Activated gamma-delta T cell treated with anti-CD3 and anti-CD28 coated beads, Interleukin-2, amount 50 U/mL, for 16 hours (primary cell): ENCODE results near the gene ABCC4.

ENCODE experiments used
- DNase-seq: peaks from one replicate; pipeline ENCODE4 v3.0.0-alpha.2; 2020; ENCODE audit warnings: low read depth

Gene ABCC4

DNA sequence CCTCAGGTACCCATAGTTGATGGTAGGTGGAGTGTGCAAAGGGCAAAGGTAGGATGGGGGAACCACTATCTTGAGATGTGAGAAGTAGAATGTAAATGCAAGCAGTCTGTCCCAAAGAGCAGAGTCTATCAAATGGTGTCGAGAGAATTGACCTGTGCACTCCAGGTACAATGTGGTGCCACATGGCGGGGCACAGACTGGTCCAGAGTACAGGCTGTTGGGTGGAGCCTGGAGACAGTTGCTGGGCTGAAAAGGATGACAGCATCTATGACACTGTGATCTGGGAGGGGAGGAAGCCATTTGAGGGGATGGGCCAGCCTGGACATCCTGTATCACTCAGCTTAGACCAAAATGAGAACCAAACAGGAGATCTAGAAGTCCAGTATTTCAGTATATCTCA is 180.6 kb downstream of the ABCC4 start:
- DNase-seq: no peak

DNA sequence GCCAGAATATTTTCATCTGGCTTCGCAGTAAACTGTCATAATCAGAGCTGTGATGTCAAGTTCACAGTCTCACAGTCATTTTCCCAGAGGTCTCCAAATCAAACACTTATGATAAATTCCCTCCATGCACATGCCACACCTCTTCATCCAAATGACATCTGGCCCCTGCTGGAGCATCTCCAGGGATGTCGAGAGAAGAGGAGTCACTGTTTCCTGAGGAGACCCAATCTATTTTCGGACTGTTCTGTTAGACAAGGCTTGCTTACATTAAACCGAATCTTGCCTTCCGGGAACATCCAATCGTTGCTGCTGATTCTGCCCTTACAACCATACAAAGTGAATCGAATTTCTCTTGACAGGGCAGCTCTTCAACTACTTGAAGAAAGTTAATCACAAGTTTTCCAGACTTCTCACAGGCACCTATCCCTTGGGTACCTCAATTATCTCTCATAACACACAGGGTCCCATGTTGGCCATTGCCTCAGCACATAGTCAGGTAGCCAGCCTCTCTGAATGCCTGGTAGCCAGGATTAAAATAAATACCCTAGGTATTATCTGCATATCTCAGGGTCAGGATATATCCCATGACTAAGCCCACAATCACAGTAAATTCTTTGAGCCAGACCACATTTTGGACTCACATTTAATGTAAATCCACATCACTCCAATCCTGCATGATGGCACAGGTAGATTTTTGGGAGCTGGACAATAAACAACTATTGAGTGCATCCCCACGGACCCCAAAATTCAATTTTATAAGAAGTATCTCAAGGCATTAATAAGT is 182.5 kb downstream of the ABCC4 start:
- DNase-seq: no peak

DNA sequence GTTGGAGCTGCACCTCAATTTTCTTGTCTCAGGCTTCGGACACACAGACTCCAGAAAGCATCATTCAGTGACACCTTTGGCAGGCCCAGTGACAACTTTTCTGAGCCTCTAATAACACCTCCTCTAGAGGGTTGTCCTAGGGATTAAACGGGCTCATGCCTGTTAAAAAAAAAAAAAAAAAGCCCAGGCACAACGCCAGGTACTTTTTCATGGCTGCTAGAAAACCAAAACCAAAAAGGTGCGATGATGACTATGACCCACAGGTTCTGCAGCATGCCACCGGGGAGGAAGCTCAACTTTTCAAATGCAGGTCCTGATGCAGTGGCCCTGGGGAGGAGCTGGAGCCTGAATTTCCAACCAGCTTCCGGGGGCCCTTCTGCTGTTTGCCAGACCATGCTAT is 184.2 kb downstream of the ABCC4 start:
- no peak for DNase-seq

DNA sequence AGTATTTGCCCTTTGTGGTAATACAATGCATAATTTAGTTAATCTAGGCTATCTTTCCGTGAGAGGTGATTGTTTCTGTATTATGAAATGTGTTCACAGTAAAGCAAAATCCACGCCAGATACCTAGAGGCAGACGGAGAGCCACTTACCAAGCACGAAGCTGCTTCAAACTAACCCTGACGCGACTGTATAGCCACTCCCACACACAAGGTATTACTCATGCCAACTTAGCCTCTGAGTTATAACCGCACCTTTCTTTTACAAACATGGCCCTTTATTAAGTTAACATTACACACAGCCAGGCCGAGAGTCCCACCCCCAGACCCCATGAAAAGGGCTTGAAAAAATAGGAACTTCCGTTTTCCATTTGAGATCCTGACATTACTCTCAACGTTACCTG is 185.7 kb downstream of the ABCC4 start:
- no peak for DNase-seq

DNA sequence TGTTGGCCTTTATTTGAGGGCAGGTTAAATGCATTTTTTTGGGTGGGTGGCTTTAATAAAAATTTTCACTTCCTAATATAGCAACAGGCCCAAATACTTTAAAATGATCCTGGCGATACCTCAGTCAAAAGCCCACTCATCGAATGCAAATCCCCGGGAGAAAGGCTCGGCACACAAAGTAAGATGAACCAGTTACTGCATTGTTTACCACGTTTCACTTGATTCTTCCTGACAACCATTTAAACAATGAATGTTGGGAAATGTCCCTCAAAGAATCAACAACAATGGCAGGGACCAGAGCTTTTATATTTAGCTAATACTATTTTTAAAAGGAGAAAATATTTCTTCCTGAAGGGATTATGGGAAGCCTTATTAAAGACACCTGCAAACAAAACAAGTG is 187.7 kb downstream of the ABCC4 start:
- DNase-seq: no peak

DNA sequence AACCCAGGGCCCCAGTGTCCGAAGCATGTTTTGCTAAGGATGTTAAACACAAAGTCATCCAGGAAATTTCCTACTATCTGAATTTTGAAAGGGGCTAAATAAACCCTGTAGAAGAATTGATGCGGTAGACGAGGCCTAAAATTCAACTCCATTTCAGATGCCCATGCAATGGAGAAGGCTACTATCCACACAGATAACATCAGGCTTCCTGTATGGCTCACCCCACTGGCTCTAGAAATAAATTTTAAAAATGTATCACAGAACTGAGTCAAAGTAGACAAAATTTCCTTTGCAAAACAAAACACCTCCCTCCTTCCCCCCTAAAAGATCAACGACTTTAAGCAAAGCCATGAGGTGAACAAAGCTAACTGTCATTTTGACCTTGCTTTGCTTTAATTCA is 188.4 kb downstream of the ABCC4 start:
- DNase-seq: no peak

DNA sequence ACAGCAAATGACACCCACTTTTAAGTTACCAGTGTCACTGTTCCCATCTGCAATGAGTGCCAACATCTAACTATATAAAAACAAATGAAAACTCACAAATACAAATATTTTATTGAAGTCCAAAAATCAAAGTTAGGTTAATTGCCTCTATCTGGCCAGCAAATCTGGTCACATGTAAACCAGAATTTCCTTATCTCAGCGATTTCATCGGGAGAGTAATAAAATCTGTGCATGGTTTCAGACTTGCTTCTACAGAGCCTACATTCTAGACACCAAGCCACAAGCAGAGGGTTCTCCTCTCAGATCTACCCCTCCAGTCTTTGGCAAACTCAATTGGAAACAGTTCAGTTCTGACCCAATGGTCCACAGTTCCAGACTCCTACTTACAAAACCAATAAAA is 189.6 kb downstream of the ABCC4 start:
- DNase-seq: no peak

DNA sequence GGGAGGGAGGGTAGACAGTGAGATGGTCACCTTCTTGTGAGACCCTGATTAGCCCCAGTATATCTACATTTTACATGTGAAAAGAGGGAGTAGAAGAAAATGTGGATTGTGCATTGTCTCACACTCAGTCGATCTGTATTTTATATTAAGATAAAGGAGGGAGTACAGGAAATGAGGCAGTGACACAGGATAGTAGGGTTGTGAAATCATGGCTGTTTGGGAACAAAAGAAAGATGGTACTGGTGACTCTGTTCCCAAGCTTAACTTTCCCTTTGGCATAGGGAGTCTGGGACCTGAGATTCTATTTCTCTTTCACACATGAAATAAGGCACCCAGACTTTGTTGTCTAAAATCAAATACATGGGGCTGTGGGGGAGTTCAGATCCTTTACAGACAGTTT is 194.7 kb downstream of the ABCC4 start:
- DNase-seq: no peak

DNA sequence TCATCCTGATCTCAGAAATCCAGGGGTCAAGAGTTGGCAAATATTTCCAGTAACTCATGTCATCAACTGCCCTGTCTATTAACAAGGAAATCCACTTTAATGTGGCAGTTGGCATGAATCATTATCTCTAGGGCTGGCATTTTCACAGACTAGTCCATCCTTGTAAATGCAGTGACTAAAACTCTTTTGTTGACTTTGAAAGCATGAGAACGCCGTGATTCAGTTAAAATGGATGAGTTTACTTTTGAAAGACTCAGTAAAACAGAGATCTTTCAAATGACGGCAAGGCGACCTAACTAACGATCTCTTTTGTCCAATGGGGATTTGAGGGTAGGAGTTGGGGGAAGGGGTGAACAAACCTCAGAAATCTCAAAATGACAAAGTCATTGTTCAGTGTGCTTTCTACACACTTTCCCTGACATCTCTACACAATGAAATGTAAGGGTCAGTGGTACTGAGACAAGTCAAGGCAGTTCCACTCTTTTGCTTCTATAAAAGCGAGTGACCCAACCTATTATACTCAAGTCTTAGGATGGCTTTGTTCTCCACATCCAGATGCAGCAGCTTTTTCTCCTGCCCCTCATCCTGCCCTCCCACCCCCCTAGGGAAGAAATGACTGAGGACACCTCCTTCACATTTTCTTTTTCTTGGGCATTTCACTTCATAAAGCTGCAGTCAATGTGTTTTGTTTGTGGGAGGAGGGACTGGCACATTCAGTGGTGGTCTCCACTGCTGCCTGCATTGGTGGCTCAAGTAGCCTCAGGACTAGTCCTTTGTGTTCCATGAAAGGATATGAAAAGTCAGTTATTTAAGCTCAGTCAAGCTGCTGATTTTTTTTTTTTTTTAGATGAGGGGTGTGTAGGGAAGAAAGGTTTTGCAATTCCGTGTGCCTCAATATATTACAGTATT is 200.5 kb downstream of the ABCC4 start:
- no peak for DNase-seq

DNA sequence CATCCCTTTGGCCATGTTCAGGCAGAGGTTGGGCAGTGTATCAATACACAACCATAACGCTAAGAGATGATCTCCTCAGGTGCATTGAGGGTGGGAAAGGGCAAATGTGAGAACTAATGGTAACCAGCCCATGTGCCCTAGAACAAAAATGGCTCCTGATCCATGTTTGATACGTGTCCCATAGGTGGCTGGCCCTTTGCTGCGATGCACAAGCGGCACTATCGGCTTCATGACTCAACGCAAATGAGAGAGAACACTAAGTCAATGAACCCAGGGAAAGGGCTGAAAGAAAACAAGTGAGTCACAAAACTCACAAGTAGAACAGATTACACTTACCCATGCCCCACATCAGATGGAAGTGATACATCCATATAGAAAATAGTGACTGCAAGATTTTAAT is 201.7 kb downstream of the ABCC4 start:
- DNase-seq: no peak

DNA sequence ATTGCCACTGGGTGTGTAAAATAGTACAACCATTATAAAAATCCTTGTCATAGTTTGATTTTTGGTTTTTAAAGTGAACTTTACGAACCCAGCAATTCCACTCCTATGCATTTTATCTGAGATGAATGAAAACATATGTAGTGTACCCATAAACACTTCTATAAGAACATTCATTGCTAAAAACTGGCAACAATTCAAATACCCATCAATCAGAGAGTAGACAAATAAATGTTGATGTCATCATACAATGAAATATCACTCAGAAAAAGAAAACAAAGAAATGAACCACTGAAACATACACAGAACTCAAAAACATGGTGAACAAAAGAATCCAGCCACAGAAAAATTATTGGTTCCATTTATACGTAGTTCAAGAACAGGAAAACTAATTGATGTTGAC is 202.3 kb downstream of the ABCC4 start:
- DNase-seq: no peak

DNA sequence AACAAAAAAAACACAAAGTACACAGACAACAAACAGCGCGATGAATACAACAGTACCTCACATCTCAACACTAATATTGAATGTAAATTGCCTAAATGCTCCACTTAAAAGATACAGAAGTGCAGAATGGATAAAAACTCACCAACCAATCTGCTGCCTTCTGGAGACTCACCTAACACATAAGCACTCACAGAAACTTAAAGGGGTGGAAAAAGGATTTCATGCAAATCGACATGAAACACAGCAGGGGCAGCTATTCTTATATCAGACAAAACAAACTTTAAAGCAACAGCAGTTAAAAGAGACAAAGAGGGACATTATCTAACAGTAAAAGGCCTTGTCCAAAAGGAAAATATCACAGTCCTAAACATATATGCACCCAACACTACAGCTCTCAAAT is 209.5 kb downstream of the ABCC4 start:
- no peak for DNase-seq

DNA sequence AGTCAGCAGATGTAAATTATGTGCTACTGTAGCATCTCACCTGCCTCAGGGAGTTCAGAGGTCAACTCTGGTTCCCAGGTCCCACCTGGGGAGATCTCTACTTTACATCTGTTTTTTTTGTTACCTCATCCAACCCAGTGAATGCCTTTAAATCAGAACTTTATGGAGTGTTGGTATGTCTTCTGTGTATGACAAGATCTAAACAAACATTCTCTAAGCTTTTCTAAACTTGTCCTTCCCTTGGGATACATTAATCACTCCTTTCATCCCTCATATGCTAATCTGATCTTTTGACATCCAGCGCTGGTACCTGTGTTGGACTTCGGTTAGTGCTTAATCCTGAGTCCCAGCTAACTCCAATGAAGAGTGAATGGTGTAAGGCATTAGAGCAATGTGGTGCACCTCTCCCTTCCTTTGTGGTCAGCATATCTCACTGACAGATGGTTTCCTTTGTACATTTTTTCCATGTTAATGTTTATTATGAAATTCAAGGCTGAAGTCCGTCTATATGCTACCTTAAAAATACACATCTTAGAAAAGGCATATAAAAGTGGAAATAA is 213.4 kb downstream of the ABCC4 start:
- no peak for DNase-seq

DNA sequence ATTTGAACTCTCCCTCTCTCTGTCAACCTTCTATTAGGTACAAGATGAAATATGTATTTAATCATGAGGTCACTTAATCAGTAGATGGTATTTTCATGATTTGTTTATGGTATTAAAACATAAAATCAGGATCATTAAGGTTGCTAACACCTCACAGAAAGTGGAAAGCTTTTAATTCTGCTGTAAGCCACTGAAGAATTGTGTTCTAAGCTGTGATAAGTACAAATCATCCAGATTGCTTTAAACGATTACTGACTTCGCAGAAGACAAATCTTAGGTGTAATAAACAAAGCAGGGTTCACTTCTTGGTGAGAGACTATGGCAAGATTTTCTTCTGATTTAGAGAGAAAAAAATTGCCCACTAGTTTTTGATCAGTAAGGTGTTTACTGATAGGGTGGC is 214.5 kb downstream of the ABCC4 start:
- DNase-seq: no peak

DNA sequence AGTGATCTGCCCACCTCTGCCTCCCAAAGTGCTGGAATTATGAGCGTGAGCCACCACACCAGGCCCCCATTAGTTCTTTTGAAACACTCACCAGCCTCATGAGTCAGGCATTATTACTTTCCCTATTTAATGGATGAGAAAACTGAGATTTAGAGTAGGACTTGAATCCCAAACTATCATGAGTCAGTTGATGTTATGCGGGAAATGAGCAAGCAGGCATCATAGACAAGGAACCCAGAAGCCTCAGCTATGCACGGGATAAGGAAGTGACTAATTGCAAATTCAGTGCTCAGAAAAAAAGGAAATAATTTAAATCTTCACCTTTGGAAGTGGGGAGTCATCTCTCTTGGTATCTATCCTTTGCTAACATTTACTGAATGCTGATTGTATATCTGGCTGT is 217.5 kb downstream of the ABCC4 start:
- no peak for DNase-seq

DNA sequence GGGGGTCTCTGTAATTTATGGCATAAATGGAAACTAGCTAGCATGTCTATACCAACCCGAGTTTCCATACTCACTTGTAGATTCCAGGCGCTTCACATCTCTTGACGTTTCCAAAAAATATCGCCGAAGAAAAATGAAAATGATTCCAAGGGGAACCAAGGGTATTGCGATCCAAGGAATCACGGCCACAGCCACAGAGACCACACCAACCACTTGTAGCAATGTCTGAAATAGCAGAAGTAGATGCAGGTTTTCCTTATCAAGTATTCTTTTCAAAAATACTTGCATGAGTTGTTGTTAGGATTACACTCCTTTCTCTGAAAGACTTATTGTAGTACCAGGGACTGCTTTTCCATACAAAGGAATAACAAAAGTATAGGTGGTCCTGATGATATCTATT is 218.2 kb downstream of the ABCC4 start:
- DNase-seq: no peak

DNA sequence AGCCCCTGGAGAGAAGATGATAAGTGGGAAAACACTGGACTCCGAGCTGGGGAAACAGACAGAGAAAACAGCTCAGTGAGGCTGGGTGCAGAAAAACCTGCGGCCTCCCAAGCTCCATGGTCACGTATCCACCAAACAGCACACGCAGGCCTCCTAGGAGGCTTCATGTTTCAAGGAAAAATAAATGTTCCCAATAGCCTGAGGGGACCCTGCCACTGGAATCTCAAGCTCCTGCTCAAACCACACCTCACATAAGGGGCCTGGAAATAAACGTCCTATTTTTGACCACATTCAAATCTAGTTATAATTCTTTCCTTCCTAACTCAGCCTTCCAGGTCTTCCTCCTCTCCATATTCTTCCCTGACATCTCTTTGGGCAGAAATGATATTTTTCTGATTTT is 225.7 kb downstream of the ABCC4 start:
- no peak for DNase-seq

DNA sequence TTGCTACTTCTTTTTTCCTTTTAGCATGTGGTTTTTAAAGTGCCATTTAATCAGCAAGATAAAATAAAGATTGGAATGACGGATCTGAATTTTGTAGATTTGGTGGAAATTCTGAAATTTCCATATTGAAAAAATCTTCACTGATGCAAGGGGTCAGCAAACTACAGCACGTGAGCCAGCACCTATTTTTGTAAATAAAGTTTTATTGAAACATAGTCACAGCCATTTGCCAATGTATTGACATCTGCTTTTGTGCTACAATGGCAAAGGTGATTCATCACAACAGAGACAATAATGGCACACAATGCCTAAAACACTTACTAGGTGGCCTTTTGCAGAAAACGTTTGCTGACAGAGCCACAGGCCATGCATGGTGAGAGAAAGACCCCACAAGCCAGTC is 226.4 kb downstream of the ABCC4 start:
- no peak for DNase-seq

DNA sequence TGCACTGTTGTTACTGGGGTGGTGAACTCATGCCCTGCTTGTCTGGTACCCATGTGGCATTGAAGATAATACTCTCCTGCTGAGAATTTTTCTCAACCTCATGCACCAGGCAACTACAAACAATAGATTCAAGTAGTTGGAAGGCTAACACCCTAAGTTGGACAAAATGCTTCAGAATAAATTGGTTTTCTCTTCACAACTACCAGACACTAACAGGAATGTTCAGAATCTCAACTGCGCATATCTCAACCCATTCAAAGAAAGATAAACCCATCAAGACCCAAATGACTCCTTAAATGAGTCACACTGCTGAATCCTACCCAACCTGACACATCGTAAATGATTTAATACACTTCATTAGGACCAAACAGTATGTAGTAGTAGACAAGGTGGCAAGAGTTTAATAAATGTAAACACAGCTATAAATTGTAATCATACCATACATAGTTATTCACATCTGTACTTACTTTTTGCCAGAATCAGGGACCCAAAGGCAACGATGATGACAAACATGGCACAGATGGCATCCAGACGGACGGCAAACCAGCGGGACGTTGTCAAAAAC is 227.4 kb downstream of the ABCC4 start:
- no peak for DNase-seq

DNA sequence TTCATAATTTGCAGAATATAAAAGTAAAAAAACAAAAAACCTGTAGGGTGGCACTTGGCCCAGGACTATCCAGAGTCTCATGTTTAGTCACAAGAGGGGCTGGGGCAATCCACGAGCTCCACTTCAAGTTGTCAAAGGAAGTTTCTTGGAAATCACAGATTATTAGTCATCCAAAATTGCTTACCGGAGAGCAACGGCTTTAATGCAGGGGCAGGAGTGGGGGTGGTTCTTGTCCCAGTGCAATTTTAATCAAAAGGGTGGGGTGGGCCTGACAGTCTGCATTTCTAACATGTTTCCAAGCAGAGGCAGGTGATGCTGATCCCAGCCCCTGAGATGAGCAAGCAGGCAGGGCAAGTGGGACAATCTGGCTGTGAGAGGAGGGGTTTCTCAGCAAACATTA is 233.9 kb downstream of the ABCC4 start:
- DNase-seq: no peak

DNA sequence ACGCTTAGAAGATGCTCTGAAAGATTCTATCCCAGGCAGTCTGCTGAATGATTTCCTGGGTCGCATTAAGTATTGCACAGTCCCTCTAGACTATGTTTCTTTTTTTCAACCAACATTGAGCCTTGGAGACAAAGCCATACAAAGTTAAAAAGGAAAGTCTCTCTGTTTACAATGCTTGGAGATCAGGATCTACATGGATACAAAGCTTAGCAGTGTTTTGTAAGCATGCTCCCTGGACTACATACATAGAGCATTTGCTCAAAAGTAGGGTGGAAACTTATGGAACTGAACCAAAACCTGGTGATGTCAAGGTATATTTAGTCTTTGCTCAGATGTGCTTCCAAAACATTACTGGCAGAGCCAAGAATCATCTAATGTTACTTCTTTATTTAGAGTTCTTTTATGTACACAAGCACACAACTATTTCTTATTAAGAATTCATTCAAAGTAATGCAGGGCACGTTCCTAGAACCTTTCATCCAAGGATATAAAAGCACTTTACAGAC is 241.2 kb downstream of the ABCC4 start:
- no peak for DNase-seq

DNA sequence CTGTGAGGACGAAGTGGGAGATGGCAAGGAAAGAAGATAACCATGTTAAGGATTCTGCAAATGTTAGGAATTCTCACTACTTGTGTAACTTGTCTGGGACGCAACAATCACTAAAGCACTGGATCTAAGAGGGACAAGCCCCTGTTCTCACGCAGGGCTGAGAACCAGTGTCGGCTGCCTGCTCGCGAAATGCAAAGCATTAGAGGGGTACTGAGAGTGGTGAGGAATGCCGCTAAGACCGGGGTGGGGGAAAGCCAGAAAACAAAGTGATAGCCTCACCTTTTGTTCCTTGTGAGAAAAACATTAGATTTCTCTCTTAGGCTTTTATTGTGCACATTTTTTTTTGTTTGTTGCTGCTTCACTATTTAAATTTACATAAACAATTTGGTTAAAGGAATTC is 241.9 kb downstream of the ABCC4 start:
- no peak for DNase-seq

DNA sequence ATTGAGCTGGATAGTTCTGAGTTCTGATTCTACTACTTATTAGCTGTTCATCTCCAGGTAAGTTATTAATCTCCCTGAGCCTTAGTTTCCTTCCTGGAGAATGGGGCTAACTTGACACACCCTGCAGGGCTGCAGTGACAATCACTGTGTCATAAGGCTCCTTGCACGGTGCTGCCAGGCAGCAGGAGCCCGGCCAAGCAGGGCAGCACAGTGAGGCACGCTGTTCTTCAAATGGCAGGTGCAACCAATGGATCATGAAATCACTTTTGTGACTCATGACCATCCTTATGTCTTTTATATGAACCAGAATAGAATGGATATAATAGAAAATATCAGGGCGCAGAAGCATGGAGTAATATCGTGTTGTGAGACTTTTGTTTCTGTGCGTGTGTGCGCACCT is 242.6 kb downstream of the ABCC4 start:
- no peak for DNase-seq
